GM12874 (cell line): ENCODE data around the gene DPP6.

Source experiments
- CTCF ChIP-seq: IDR thresholded peaks from 2 replicates; pipeline ENCODE4 v1.5.1; 2011; ENCODE audit warnings: low read depth, mild to moderate bottlenecking, control low read depth, low read length, moderate library complexity; ENCODE audit not compliant: insufficient read depth

DPP6 gene

GRCh38 chr7:154859747-154860620, 807.8 kb downstream of the DPP6 start:
- no peak for TF ChIP-seq CTCF

GRCh38 chr7:154860621-154861375, 808.6 kb downstream of the DPP6 start:
- TF ChIP-seq CTCF: no peak

GRCh38 chr7:154861589-154861988, 809.4 kb downstream of the DPP6 start:
- no peak for TF ChIP-seq CTCF

GRCh38 chr7:154862153-154862791, 810.1 kb downstream of the DPP6 start:
- TF ChIP-seq CTCF: no peak

GRCh38 chr7:154863766-154864522, 811.7 kb downstream of the DPP6 start:
- no peak for TF ChIP-seq CTCF

- no peak for TF ChIP-seq CTCF
These were observed 812.3 kb downstream of the DPP6 start for GRCh38 chr7:154864523-154864891.
